DOHH2 (cell line): Measurements from ENCODE around the gene CSAD.
"Not testable (repeated sequence)": the region's sequence is repeated elsewhere in the genome, so short reads cannot be mapped to it uniquely, and the experiment has no call there.

ENCODE experiments used
- H3F3A ChIP-seq: fragments of 200-600 bp; sonication (generic), shearing (Covaris generic); 2 replicates; pipeline ENCODE4 v1.6.0; 2016; ENCODE audit warnings: antibody characterized with exemption, mild to moderate bottlenecking; ENCODE audit not compliant: control insufficient read depth, insufficient read depth
- H3K27ac ChIP-seq: fragments of 200-600 bp; sonication (generic); 2 replicates; pipeline ENCODE4 v1.5.1; 2014; ENCODE audit warnings: low read depth, mild to moderate bottlenecking, low read length, moderate library complexity
- H3K27me3 ChIP-seq: fragments of 200-600 bp; sonication (generic); 2 replicates; pipeline ENCODE4 v1.6.1; 2014; ENCODE audit warnings: mild to moderate bottlenecking, low read length, mixed read lengths; ENCODE audit not compliant: control insufficient read depth
- H3K36me3 ChIP-seq: fragments of 200-600 bp; sonication (generic); 2 replicates; pipeline ENCODE4 v1.6.1; 2014; ENCODE audit warnings: mild to moderate bottlenecking, low read length, moderate library complexity, mixed read lengths; ENCODE audit not compliant: control insufficient read depth
- H3K4me1 ChIP-seq: fragments of 200-600 bp; sonication (generic); 2 replicates; pipeline ENCODE4 v1.6.1; 2014; ENCODE audit warnings: mild to moderate bottlenecking, low read length, mixed read lengths; ENCODE audit not compliant: control insufficient read depth
- H3K4me2 ChIP-seq: fragments of 200-600 bp; sonication (generic); 2 replicates; pipeline ENCODE4 v1.6.0; 2014; ENCODE audit warnings: mild to moderate bottlenecking, low read length, moderate library complexity
- H3K4me3 ChIP-seq: fragments of 200-600 bp; sonication (generic); 2 replicates; pipeline ENCODE4 v1.5.1; 2014; ENCODE audit warnings: mild to moderate bottlenecking, low read length, mixed read lengths
- H3K79me2 ChIP-seq: fragments of 200-600 bp; sonication (generic); 2 replicates; pipeline ENCODE4 v1.6.1; 2014; ENCODE audit warnings: mild to moderate bottlenecking, low read length, mixed read lengths; ENCODE audit not compliant: control insufficient read depth
- H3K9me2 ChIP-seq: fragments of 200-600 bp; sonication (generic); replicated peaks from 2 replicates; pipeline ENCODE4 v1.6.1; 2014; ENCODE audit warnings: mild to moderate bottlenecking, low read length, mixed read lengths; ENCODE audit not compliant: control insufficient read depth
- H3K9me3 ChIP-seq: fragments of 200-600 bp; sonication (generic); 2 replicates; pipeline ENCODE4 v1.6.1; 2014; ENCODE audit warnings: antibody characterized with exemption, low read length, mixed read lengths; ENCODE audit not compliant: control insufficient read depth, insufficient read depth
- H4K20me1 ChIP-seq: fragments of 200-600 bp; sonication (generic); 2 replicates; pipeline ENCODE4 v1.6.0; 2014; ENCODE audit warnings: low read depth, mild to moderate bottlenecking, antibody characterized with exemption, low read length, moderate library complexity; ENCODE audit not compliant: control insufficient read depth, insufficient read depth
- EZH2phosphoT487 ChIP-seq: fragments of 200-600 bp; sonication (generic); IDR thresholded peaks from 2 replicates; pipeline ENCODE4 v1.6.1; 2017; ENCODE audit warnings: borderline replicate concordance, mild to moderate bottlenecking, antibody characterized with exemption, low read length, moderate library complexity, mixed read lengths
- TF ChIP-seq, protein P1 (sequence below): fragments of 200-600 bp; sonication (generic); IDR thresholded peaks from one replicate; pipeline ENCODE4 v1.5.1; 2014; ENCODE audit warnings: antibody characterized with exemption, mild to moderate bottlenecking, low read depth, low read length; ENCODE audit not compliant: poor library complexity, severe bottlenecking

CSAD gene

DNA sequence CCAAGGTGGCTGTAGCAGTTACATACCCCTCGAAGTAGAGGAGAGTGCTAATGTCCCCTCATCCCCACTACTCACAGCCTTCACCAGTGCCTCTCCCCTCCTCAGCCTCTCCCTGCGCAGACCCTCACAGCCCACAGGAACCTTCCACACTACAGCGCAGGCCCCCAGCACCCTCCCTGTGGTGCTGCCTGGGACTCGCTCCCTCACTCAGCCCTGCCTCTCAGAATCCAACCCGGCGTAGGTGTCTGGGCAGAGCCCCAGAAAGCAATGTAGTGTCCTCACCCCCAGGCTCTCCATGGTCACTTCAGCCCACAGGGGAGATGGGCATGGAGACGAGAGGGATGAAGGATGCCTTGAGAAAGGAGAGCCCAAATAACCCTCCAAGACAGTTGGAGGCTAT, 11.1 kb downstream of the CSAD start:
- Histone ChIP-seq H3K36me3 (no peaks in the 10 kb centered on the region), H3K4me2 (no peak overlapping the region), H3K4me3 (no peak overlapping the region), H3K27me3 (no peaks in the 10 kb centered on the region), H3K4me1 (no peaks in the 10 kb centered on the region), H3F3A (no peaks in the 10 kb centered on the region), H3K9me2 (no peaks in the 10 kb centered on the region), H3K79me2 (no peaks in the 10 kb centered on the region), H3K9me3 (no peaks in the 10 kb centered on the region), H3K27ac (no peak overlapping the region), H4K20me1 (no peaks in the 10 kb centered on the region)
- TF ChIP-seq, protein P1, sequence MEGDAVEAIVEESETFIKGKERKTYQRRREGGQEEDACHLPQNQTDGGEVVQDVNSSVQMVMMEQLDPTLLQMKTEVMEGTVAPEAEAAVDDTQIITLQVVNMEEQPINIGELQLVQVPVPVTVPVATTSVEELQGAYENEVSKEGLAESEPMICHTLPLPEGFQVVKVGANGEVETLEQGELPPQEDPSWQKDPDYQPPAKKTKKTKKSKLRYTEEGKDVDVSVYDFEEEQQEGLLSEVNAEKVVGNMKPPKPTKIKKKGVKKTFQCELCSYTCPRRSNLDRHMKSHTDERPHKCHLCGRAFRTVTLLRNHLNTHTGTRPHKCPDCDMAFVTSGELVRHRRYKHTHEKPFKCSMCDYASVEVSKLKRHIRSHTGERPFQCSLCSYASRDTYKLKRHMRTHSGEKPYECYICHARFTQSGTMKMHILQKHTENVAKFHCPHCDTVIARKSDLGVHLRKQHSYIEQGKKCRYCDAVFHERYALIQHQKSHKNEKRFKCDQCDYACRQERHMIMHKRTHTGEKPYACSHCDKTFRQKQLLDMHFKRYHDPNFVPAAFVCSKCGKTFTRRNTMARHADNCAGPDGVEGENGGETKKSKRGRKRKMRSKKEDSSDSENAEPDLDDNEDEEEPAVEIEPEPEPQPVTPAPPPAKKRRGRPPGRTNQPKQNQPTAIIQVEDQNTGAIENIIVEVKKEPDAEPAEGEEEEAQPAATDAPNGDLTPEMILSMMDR: no peak
- TF ChIP-seq EZH2phosphoT487: no peak

DNA sequence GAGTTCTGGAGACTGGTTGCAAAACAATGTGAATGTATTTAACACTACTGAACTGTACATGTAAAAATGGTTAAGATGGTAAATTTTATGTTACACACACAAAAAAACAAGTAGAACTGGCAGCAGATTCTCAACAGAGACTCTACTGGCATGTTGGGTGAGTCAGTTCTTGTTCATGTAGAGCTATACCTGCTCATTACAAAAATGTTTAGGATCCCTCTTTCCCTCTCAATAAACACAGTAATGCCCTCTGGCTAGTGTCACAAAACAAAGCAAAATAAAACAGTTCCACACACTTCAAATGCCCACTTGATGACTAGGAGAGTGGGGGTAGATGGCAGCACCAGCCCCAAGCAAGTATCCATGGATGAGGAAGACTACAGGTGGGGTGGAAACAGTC, 13.9 kb downstream of the CSAD start:
- Histone ChIP-seq H4K20me1 (no peaks in the 10 kb centered on the region), H3K9me2 (no peaks in the 10 kb centered on the region), H3K4me2 (no peak overlapping the region), H3K79me2 (no peaks in the 10 kb centered on the region), H3K27ac (no peak overlapping the region), H3K4me1 (no peaks in the 10 kb centered on the region), H3K9me3 (no peaks in the 10 kb centered on the region), H3K27me3 (no peaks in the 10 kb centered on the region), H3K36me3 (no peaks in the 10 kb centered on the region), H3K4me3 (no peak overlapping the region), H3F3A (no peaks in the 10 kb centered on the region)
- TF ChIP-seq, protein P1: no peak
- no peak for TF ChIP-seq EZH2phosphoT487

DNA sequence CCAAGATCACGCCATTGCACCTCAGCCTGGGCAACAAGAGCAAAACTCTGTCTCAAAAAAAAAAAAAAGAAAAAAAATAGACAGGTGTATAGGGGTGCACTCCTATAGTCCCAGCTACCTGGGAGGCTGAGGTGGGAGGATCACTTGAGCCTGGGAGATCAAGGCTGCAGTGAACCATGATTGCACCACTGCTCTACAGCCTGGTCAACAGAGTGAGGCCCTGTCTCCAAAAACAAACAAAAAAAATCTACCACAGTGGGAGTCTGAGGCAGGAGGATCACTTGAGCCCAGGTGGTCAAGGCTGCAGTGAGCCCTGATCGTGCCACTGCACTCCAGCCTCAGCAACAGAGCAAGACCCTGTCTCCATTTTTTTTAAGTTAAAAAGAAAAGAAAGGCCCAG, 17.7 kb downstream of the CSAD start:
- not testable (repeated sequence) for H3K9me3 ChIP-seq, H4K20me1 ChIP-seq, H3F3A ChIP-seq, H3K9me2 ChIP-seq, H3K79me2 ChIP-seq, H3K4me2 ChIP-seq, H3K36me3 ChIP-seq, H3K4me3 ChIP-seq, H3K27ac ChIP-seq, H3K27me3 ChIP-seq
- peaks cover 10% of the 10 kb centered on the region for H3K4me1 ChIP-seq

DNA sequence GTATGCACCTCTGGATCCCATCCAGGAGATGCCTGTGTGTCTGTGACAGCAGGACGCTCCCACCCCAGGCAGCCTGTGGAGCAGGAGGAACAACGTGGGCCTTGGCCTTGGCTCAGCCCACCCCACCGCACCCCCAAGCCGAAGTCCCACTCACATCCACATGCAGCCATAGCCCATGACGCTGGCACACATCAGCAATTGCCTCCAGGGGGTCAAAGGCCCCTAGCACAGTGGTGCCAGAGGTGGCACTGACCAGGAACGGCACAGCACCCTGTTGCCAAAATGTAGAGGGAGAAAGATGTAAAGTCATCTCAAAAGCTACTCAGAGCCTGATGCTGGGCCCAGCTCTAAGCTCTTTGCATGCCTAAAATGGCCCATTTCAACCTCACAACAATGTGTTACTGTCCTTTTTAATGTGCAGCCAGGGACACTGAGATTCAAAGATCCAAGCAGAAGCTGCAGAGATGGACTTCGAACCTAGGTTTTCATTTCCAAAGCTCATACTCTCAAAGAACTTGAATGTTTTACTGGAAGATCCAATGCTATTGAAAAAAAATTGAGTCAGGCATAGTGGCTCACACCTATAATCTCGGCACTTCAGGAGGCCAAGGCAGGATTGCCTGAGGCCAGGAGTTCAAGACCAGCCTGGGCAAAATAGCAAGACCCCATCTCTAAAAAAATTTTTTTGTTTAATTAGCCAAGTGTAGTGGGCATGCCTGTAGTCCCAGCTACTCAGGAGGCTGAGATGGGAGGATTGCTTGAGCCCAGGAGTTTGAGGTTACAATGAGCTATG, 19.4 kb downstream of the CSAD start:
- Histone ChIP-seq H3K79me2 (no peaks in the 10 kb centered on the region), H3K27me3 (no peaks in the 10 kb centered on the region), H3F3A (peaks cover 3% of the 10 kb centered on the region; the same call in 1 of the 2 replicates), H3K4me3 (no peak overlapping the region), H3K27ac (no peak overlapping the region), H3K9me2 (no peaks in the 10 kb centered on the region), H4K20me1 (no peaks in the 10 kb centered on the region), H3K9me3 (no peaks in the 10 kb centered on the region), H3K4me2 (no peak overlapping the region), H3K4me1 (peaks cover 10% of the 10 kb centered on the region), H3K36me3 (no peaks in the 10 kb centered on the region)
- TF ChIP-seq EZH2phosphoT487: no peak
- TF ChIP-seq, protein P1: no peak
